Testis (tissue), 2 donors: ENCODE data around the gene SMAD3.

Experiments
- POLR2A ChIP-seq: fragments of 450-650 bp; IDR thresholded peaks from one replicate; pipeline ENCODE4 v1.6.1; 2017; ENCODE audit warnings: antibody characterized with exemption, mild to moderate bottlenecking, moderate library complexity
- TF ChIP-seq, protein P1 (sequence below), 3 experiments: fragments of 450-650 bp in 2 of 3; fragments of 200-600 bp in 1 of 3; sonication (generic) in 1 of 3; IDR thresholded peaks; one replicate each; pipeline ENCODE4 v1.5.1; 2016 to 2019; ENCODE audit warnings: antibody characterized with exemption in 3 of 3, mild to moderate bottlenecking in 2 of 3, moderate library complexity in 1 of 3

- no peak for TF ChIP-seq POLR2A
- TF ChIP-seq, protein P1, sequence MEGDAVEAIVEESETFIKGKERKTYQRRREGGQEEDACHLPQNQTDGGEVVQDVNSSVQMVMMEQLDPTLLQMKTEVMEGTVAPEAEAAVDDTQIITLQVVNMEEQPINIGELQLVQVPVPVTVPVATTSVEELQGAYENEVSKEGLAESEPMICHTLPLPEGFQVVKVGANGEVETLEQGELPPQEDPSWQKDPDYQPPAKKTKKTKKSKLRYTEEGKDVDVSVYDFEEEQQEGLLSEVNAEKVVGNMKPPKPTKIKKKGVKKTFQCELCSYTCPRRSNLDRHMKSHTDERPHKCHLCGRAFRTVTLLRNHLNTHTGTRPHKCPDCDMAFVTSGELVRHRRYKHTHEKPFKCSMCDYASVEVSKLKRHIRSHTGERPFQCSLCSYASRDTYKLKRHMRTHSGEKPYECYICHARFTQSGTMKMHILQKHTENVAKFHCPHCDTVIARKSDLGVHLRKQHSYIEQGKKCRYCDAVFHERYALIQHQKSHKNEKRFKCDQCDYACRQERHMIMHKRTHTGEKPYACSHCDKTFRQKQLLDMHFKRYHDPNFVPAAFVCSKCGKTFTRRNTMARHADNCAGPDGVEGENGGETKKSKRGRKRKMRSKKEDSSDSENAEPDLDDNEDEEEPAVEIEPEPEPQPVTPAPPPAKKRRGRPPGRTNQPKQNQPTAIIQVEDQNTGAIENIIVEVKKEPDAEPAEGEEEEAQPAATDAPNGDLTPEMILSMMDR (IDR thresholded peaks at IDR 0.05) = no peak
These were observed 159.9 kb downstream of the SMAD3 start for GRCh38 chr15:67225336-67225735.
